A673 (cell line): Measurements from ENCODE around the gene OSBP. TPM values are rescaled to one million over a fixed set of nuclear protein-coding genes. Genes with fewer than 3 reads are reported as not detected.
"Not testable (repeated sequence)": the region's sequence is repeated elsewhere in the genome, so short reads cannot be mapped to it uniquely, and the experiment has no call there.

ENCODE experiments used
- BruUV-seq: library from RNA; stranded (reverse); fragments of 400-500 nt; replicated peaks from 2 replicates; lab custom pipeline; 2021; lab: Mats Ljungman, UMichigan
- CTCF ChIA-PET: fragments of 300-600 bp; sonication (Branson Sonifier 250); formaldehyde crosslinking; loops from one replicate; lab custom pipeline; 2022; ENCODE audit warnings: antibody characterized with exemption; lab: Charles Lee
- POLR2A ChIA-PET: fragments of 300-600 bp; sonication (Branson Sonifier 250); formaldehyde crosslinking; loops from one replicate; lab custom pipeline; 2022; ENCODE audit warnings: antibody characterized with exemption; ENCODE audit not compliant: low non-redundant PET; lab: Charles Lee
- DNase-seq: peaks from one replicate; pipeline ENCODE4 v3.0.0-alpha.2; 2015; ENCODE audit warnings: low spot score
- H3K27ac ChIP-seq: fragments of 200-600 bp; sonication (generic); 2 replicates; pipeline ENCODE4 v1.5.1; 2016; ENCODE audit warnings: mixed run types, low read depth, mild to moderate bottlenecking, mixed read lengths, antibody characterized with exemption, low read length; ENCODE audit not compliant: poor library complexity, severe bottlenecking
- H3K27me3 ChIP-seq: fragments of 200-600 bp; sonication (generic); replicated peaks from 2 replicates; pipeline ENCODE4 v1.6.1; 2017; ENCODE audit warnings: mixed run types, low read depth, mild to moderate bottlenecking, mixed read lengths, antibody characterized with exemption, low read length; ENCODE audit not compliant: insufficient read depth, poor library complexity
- H3K36me3 ChIP-seq: fragments of 200-600 bp; sonication (generic); 2 replicates; pipeline ENCODE4 v1.6.1; 2016; ENCODE audit warnings: mixed run types, mild to moderate bottlenecking, mixed read lengths, antibody characterized with exemption, low read length; ENCODE audit not compliant: insufficient read depth, poor library complexity, severe bottlenecking
- H3K4me1 ChIP-seq: fragments of 200-600 bp; sonication (generic); 2 replicates; pipeline ENCODE4 v1.6.1; 2017; ENCODE audit warnings: mixed run types, mild to moderate bottlenecking, mixed read lengths, antibody characterized with exemption, low read length; ENCODE audit not compliant: insufficient read depth, poor library complexity, severe bottlenecking
- H3K4me3 ChIP-seq: fragments of 200-600 bp; sonication (generic); 2 replicates; pipeline ENCODE4 v1.5.1; 2016; ENCODE audit warnings: low read depth, mixed run types, mild to moderate bottlenecking, mixed read lengths, low read length; ENCODE audit not compliant: poor library complexity, severe bottlenecking
- H3K9me3 ChIP-seq: fragments of 200-600 bp; sonication (generic); 2 replicates; pipeline ENCODE4 v1.6.1; 2016; ENCODE audit warnings: mixed run types, low read depth, mild to moderate bottlenecking, mixed read lengths, antibody characterized with exemption, low read length; ENCODE audit not compliant: poor library complexity, severe bottlenecking
- EZH2 ChIP-seq: fragments of 200-600 bp; sonication (generic); IDR thresholded peaks from 2 replicates; pipeline ENCODE4 v1.6.1; 2017; ENCODE audit warnings: borderline replicate concordance, low read depth, mild to moderate bottlenecking, mixed read lengths, antibody characterized with exemption, low read length; ENCODE audit not compliant: poor library complexity, severe bottlenecking
- intact Hi-C: fragments of 100-400 bp; cut with micrococcal nuclease; formaldehyde crosslinking; loops from one replicate; pipeline ENCODE4 v1.10.0; 2022; ENCODE audit not compliant: unreplicated experiment
- total RNA-seq: library from RNA; stranded (reverse); gene quantifications from 2 replicates; pipeline ENCODE4 v1.2.3, GENCODE V29; 2021
- TF ChIP-seq, protein P1 (sequence below): fragments of 300-800, 200-600 bp; sonication (generic); conservative IDR thresholded peaks from 2 replicates; pipeline ENCODE4 v1.5.1; 2017; ENCODE audit warnings: low read depth, mild to moderate bottlenecking, antibody characterized with exemption, low read length, moderate library complexity, mixed read lengths

OSBP gene
- total RNA-seq, 1 experiment from 2014 or later, result 40.7 TPM

DNA sequence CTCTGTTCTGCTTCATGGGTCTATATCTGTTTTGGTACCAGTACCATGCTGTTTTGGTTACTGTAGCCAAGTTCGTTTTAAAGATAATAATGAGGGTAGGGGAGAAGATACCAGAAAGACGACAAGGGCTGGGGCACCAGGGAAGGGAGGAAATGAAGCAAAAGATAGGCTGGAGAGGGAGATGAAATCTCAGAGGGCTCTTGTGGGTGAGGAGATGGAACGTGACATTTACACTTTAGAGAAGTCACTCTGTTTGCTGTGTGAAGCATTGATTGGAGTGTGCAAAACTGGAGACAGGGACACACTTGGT, 70.8 kb downstream of the OSBP start:
- H3K9me3 ChIP-seq, result no peaks in the 10 kb centered on the region
- no peak overlapping the region for H3K4me3 ChIP-seq
- TF ChIP-seq, protein P1, sequence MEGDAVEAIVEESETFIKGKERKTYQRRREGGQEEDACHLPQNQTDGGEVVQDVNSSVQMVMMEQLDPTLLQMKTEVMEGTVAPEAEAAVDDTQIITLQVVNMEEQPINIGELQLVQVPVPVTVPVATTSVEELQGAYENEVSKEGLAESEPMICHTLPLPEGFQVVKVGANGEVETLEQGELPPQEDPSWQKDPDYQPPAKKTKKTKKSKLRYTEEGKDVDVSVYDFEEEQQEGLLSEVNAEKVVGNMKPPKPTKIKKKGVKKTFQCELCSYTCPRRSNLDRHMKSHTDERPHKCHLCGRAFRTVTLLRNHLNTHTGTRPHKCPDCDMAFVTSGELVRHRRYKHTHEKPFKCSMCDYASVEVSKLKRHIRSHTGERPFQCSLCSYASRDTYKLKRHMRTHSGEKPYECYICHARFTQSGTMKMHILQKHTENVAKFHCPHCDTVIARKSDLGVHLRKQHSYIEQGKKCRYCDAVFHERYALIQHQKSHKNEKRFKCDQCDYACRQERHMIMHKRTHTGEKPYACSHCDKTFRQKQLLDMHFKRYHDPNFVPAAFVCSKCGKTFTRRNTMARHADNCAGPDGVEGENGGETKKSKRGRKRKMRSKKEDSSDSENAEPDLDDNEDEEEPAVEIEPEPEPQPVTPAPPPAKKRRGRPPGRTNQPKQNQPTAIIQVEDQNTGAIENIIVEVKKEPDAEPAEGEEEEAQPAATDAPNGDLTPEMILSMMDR, result no peak
- no peak for TF ChIP-seq EZH2
- peaks cover 15% of the 10 kb centered on the region for H3K4me1 ChIP-seq
- CTCF ChIA-PET, result no interaction called here
- intact Hi-C loops, result no loop called here
- no peaks in the 10 kb centered on the region for H3K36me3 ChIP-seq
- H3K27ac ChIP-seq, result no peak overlapping the region
- no peak for DNase-seq
- POLR2A ChIA-PET, result no interaction called here
- BruUV-seq, result no TSS peak
- no peaks in the 10 kb centered on the region for H3K27me3 ChIP-seq

DNA sequence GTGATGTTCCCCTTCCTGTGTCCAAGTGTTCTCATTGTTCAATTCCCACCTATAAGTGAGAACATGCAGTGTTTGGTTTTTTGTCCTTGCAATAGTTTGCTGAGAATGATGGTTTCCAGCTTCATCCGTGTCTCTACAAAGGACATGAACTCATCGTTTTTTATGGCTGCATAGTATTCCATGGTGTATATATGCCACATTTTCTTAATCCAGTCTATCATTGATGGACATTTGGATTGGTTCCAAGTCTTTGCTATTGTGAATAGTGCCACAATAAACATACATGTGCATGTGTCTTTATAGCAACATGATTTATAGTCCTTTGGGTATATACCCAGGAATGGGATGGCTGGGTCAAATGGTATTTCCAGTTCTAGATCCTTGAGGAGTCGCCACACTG, 71.9 kb downstream of the OSBP start:
- H3K27ac ChIP-seq, H3K36me3 ChIP-seq, DNase-seq, H3K27me3 ChIP-seq, H3K4me1 ChIP-seq, H3K9me3 ChIP-seq, intact Hi-C loops, BruUV-seq, CTCF ChIA-PET, H3K4me3 ChIP-seq, POLR2A ChIA-PET: not testable (repeated sequence)

DNA sequence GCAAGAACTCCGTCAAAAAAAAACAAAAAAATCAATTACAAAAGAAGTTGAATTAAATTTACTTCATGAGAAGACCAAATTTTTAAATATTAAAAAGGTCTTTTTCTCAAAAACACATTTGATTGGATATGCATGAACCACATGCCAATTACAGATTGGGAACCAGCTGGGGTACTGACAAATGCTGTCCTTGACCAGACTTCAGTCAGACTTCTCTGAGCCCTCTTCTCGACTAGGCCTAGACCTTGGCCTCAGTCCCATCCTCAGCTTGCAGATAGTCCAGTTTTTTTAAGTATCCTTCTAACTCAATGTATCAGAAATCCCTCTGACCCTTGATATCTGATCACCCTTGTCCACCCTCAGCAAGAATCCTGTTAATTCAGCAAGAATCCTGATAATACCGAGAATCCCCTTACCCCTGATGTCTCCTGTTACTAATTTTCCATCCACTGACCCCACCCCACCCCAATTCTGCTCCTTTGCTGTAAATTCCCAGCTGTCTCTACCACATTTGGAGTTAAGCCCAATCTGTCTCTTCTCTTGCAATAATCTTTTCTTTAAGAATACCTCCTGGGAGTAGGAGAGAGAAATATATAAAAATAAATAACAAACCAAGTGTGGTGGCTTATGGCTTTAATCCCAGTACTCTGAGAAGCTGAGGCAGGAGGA, 73.3 kb downstream of the OSBP start:
- Histone ChIP-seq H3K4me3 (no peak overlapping the region), H3K27me3 (no peaks in the 10 kb centered on the region), H3K4me1 (no peaks in the 10 kb centered on the region), H3K27ac (no peak overlapping the region), H3K9me3 (no peaks in the 10 kb centered on the region), H3K36me3 (no peaks in the 10 kb centered on the region)
- intact Hi-C loops, result no loop called here
- no TSS peak for BruUV-seq
- ChIA-PET POLR2A (no interaction called here), CTCF (interaction anchor here (0.5 kb wide), 1 partner anchor 19 kb away, joined by 11 read pairs; no protein-coding TSS in a partner anchor)
- TF ChIP-seq, protein P1, result no peak
- no peak for TF ChIP-seq EZH2
- DNase-seq, result no peak

DNA sequence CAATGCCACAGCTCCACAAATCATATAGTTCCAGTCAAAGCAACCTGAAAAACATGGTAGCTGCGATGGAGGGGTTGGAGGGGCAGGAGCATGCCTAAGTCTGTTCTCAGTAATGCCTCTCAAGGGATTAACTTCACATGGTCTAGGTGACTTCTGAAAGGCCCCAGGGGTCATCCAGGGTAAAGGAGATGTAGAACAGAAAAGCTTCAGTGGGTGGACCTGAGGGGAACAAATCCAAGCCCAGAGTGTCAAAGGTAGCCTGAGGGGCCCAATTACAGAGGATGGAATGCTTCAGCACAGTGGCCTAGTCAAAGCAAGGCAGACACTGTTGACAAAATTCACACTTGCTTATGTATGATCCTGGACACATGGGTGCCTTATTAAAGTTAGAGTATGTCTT, 80.9 kb downstream of the OSBP start:
- DNase-seq, result no peak
- TF ChIP-seq EZH2, result no peak
- TF ChIP-seq, protein P1, result no peak
- POLR2A ChIA-PET, result no interaction called here
- Histone ChIP-seq H3K4me3 (no peak overlapping the region), H3K4me1 (no peaks in the 10 kb centered on the region), H3K9me3 (no peaks in the 10 kb centered on the region), H3K27ac (no peak overlapping the region), H3K27me3 (no peaks in the 10 kb centered on the region), H3K36me3 (no peaks in the 10 kb centered on the region)
- CTCF ChIA-PET, result no interaction called here
- intact Hi-C loops, result no loop called here
- no TSS peak for BruUV-seq
